IPS DF 4.7 (cell line): ENCODE results near the gene TRNP1.

Source experiments
- DNase-seq: peaks from one replicate; pipeline ENCODE4 v3.0.0-alpha.2; 2013; ENCODE audit warnings: low spot score; ENCODE audit errors: extremely low read depth

The TRNP1 gene

DNA sequence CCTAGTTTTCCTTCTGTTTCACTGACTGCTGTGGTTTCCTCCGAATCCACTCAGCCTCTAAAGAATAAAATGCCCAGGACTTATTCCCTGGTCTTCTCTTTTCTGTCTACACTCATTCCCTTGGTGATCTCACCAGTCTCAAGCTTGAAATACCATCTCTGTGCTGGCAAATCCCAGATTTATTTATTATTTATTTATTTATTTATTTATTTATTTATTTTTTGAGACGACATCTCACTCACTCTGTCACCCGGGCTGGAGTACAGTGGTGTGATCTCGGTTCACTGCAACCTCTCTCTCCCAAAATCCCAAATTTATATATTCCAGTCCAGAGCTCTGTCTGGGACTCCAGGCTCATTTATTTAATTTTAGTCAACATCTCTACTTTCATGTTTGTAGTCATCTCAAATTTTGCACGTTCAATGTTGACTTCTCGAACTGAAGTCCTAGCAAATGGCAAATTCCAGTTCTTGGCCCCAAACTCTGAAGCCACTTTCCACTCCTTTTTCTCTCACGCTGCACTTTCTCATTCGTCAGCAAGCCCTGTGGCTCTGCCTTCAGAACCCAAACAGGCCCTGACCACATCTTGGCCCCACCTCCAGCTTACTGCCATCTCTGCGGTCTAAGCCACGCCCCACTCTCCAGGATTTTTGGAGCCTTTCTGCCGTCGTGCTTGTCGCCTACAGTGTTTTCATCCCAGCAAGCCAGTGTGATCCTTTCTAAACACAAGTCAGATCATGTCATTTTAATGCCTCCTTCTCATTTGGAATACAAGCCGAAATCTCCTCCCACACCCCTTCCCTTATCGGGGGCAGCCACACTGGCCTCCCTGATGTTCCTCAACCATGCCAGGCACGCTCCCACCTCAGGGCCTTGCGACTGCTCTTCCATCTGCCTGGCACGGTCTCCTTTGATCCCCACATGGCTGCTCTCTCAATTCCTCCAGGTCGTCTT is 33.4 kb downstream of the TRNP1 start:
- no peak for DNase-seq

DNA sequence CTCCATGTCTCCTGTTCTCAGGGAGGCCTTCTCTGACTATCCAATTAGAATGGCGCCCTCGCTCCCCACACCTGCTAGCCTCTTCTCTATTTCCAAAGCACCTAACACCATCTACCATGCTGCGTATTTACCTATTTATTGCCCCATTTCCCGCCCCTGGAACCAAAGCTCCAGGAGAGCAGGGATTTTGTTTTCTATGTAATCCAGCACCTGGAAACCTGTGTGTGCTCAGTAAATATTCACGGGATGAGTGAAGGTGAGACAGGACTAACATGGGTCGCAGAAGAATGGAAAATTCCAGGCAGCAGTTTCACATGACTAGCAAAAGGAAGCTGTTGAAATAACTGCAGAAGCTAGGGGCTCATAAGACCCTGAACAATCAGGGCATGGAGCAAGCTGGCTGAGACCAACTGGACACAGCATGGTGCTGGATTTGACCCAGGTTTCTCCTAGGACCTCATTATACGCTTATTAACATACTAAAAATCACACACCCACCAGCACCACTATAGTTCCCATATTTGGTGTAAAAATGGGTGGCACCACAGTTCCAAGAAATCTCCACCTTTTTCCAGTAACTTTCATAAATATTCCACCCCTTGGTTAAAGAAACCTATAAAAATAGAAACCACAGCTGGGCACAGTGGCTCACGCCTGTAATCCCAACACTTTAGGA is 34.2 kb downstream of the TRNP1 start:
- no peak for DNase-seq

DNA sequence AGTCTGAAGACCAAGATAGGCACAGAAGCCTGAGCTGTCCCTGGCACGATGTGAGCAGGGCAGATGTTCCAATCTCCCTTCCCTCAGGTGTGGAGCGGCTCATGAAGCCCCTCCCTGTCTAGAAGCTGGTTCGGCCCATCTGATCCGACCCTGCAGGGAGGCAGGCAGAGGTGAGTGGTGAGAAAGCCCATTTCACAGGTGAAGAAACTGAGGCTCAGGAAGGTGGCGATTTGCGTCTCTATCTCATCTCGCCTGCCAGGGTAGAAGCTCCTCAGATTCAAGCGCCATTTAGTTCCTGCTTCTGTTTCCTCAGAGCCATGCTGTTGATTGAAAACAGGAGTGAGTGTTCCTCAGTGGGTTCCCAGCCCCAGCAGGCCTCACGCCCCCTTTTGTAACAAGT is 36.0 kb downstream of the TRNP1 start:
- no peak for DNase-seq

DNA sequence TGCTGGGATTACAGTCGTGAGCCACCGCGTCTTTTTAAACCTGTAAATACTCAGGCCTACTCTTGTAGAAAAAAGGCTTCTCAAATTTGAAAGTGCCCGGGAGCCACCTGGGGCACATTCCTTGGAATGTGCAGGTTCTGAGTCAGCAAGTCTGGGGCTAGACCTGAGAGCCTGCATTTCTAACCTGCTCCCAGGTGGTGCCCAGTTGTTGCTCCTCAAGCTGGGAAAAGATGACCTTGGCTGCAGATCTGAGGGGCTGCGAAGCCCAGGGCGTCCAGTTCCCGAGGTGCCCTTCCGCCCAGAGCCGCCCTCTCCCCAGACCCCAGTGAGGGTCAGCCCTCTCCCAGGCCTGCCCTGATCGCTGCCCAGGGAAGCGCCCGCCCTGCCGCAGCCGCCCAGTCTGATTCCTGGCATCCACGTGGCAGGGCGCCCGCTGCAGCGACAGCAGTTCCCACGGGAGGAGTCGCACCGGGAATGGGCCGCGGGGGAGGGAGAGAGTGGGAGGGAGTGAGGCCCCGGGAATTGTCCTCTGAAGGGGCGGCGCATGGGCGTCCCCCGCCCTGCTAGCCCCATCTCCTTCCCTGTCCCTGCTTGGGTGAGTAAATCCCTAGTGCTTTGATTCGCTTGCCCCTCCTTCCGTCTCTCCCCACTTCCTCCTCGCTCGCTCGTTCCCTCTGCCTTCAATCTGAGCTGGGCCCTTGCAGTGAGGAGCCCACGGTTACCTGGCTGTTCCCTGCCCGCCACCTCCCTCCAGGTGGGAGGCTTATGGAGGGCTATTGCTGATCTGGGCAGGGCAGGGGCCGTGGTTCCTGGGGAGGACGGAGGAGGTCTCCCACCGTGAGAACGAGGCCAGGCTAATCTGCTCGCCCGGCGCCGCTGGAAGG is 38.0 kb downstream of the TRNP1 start:
- DNase-seq, result no peak

DNA sequence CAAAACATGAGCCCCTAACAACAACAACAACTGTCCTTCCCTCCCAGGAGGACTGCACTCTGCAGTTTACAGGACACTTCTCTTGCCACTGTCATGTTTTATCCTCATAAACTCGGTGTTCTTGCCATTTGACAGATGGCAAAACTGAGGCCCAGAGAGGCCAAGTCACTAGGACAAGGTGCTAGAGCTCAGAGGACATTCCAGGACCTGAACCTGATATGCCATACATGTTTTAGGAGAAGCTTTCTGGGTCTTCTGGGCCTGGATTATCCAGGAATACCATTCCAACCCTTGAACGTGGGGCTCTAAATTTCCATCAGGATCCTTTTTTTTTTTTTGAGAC is 38.6 kb downstream of the TRNP1 start:
- no peak for DNase-seq

DNA sequence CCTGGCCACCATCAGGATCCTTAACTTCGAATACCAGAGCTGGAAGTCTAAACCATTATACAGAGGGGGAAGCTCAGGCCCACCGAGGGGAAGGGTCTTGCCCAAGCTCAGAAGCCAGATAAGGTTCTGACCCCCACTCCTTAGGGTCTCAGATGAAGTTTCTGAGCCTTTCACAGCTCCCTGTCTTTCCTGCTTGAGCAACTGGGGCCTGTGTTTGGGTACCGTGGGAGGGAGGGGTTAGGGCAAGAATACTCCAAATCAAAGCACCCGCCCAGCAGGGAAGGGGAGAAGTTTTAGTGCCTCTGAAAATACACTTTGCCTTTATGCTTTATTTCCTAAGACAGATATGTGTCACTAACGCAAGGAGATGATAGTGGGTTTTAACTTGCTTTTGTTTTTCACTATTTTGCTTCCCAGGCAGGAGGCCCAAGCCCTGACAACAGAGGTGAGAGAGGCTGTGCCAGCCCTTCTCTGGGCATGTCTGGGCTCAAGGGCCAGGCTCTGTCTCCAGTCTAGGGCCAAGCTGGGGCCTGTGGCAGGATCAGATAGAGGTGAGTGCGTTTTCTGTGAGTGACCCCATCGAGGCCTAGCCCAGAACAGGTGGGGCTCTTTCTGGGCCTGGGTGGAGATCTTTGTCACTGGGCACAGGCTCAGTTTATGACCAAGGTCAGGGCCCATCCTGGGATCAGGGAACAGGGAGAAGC is 39.7 kb downstream of the TRNP1 start:
- no peak for DNase-seq

DNA sequence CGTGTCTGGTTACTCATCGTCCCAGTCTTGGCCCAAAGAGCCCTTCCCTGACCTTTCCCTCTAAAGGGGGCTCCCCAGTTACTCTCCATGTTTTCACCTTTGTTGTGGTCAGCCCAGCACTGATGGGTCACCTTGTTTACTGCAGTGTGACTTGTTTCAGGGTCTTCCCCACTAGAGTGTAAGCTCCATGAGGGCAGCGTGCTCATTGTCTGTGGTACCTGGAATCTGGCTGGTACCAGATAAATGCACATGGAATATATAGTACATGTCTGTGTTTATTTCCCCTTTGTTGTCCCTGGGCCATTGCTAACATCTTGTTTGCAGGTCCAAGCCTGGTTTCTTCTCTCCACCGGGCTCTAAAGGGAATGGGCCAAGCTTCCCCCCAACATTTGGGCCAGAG is 41.9 kb downstream of the TRNP1 start:
- DNase-seq, result no peak

DNA sequence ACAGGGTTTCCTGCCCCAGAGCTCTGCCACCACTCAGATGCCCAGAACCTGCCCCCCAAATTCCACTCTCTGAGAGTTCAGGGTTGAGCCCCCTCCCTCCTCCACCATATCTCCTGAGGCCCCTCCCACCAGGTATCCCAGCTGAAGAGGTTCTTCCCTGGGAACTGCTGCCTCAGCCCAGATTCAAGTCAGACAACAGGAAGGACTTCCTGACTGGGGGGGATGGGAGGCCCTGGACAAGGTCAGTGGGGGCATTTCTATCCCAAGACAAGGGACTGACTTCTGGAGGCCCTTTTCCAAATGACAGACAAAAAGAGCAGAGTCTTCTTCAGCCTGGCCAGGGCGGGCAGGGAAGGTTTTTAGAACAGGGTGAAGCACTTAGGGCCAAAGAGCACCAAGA is 43.2 kb downstream of the TRNP1 start:
- no peak for DNase-seq

DNA sequence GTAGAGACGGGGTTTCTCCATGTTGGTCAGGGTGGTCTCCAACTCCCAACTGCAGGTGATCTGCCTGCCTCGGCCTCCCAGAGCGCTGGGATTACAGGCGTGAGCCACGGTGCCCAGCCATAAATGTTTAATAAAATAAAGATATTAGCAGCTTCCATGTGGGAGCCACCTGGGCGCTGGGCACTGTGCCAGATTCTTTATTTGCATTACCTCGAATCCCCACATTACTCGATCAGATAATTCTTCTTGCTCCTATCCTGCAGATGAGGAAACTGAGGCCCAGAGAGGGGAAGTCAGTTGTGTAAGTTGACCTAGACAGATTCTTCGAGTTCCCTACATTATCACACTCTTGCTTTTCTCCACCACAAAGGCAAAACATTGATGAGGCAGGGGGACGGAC is 44.0 kb downstream of the TRNP1 start:
- no peak for DNase-seq

DNA sequence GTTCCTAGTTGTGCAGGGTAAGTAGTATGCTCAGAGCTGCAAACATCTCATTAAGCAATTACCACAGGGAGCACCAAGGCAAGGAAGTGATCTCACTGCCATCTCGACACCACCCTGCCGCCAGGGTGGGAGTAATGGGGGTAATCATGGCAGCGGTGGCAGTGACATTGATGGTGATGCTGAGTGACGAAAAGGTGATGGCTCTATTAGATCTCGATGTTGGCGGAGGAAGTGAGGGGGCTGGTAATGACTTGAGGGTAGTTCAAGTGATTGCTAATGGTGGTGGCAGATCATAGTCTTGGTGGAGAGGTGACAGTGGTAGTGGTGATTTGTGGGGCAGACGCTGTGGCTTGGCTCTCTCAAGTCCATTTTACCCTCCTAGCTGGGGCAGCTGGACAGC is 44.5 kb downstream of the TRNP1 start:
- no peak for DNase-seq

DNA sequence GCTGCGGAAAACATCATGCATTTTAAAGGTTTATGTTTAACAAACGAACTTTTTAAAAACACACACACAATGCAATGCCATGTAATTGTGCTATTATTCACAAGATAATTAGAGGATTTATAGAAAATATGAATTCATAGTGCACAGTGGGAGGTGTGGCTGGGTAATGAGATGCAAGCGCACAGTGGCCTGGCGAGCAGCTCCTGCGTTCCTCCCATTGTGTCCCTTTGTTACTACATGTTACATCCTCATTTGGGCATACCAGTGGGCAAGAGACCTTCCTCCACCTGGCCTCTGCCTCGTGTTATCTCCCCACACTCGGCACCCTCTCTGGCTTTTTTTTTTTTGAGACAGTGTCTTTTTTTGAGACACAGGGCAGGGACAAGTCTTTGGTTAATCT is 49.2 kb downstream of the TRNP1 start:
- no peak for DNase-seq

DNA sequence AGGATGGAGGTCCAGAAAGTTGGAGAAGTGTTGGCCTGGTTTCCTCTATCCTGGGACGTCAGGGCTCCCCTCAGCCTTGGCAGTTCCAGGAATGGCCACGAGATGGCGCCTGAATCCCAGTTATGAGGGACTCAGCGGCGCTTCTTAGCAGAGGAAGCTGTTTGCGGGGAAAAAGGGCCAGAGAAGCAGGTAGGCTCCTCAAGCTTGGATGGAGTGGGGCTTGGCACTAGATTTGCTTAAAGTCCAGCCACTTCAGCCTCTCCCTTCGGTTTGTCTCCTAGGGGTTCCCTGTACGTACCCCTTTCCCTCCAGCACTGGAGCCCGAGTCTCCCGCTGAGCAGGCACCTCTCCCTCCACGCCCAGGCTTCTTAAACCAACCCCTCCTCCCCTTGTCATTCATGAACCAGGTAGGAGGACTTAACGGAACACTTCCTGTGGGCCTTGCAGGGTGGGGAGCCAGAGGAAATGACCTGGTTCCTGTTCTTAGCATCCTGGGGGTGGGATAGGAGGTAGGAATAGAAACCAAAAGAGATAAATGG is 51.2 kb downstream of the TRNP1 start:
- DNase-seq, result no peak

DNA sequence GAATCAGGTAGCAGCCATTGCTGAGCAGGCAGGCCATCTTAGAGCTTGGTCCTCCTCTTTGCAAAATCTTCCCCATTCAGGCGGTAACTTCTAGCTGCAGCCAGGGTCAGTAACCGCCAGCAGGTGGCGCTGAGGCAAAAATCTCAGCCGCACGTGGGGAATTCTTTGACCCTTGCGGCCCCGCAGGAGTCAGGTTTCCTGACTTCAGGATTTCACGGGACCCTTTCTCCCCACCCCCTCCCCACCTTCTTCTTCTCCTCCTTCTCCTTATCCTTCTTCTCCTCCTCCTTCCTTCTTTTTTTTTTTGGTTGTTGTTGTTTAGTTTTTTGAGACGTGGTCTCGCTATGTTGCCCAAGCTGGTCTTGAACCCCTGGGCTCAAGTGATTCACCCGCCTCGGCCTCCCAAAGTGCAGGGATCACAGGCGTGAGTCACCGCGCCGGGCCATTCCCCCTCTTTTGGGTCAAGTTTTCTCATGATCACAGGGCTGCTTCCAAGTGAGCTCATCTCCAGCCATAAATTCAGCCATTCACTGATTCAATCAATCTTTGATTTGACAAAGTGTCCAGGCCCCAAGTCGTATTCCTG is 52.6 kb downstream of the TRNP1 start:
- DNase-seq, result no peak

DNA sequence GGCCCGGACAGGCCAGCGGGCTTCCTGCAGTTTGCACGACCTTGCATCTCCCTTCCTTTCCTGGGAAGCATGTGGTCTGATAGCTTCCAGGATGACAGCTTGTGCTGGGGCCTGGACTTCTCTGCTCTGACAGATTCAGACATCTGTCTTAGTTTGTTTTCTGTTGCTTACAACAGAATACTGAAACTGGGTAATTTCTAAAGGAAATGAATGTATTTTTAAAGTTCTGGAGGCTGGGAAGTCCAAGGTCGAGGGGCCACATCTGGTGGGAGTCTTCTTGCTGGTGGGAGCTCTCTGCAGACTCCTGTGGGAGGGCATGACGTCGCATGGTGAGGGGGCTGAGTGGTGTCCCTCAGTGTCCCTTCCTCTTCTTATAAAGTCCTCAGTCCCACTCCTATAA is 54.4 kb downstream of the TRNP1 start:
- no peak for DNase-seq

DNA sequence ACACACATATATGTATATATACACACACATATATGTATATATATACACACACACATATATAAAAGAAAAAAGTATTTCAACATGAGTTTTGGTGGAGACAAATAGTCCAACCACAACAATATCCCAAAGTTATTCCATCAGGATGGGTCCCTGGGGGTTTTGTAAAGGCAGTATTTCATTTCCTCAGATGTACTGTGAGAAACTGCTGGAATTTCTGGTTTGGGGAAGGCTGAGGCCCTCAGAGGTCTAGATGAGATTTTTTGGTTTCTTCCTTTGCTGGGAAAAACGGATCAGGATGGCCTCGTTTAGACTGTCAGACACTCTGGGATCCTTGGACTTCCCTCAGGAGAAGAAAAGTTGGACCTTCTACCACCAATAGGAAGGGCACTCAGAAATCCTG is 55.6 kb downstream of the TRNP1 start:
- no peak for DNase-seq

DNA sequence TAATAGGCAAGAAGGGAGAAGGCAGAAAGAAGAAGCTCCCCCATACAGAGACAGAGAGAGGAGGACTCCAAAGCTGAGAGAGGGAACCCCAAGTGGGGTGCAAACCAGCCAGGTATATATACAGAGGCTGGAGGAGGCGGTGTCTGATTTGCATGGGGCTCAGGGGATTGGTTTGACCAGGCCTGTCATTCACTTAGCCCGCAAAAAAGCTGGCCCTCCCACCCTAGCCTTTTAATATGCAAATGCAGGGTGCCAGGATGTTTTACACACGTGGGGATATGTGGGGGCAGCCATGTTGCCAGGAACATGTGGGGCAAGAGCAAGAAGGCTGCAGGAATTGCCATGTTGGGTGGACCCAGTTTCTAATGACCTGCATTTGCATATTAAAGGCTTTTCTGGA is 56.1 kb downstream of the TRNP1 start:
- no peak for DNase-seq
